ENCODE results near the gene PYM1. TPM values are rescaled to one million over a fixed set of nuclear protein-coding genes. Genes with fewer than 3 reads are reported as not detected.
"Not testable (repeated sequence)": the region's sequence is repeated elsewhere in the genome, so short reads cannot be mapped to it uniquely, and the experiment has no call there.

Gene PYM1
- total and polyA plus RNA-seq, 2 of the 13 experiments (the other 11 are each of a cell fraction or from before 2014, with no cell fraction given) = 44.0 to 51.8 TPM

DNA sequence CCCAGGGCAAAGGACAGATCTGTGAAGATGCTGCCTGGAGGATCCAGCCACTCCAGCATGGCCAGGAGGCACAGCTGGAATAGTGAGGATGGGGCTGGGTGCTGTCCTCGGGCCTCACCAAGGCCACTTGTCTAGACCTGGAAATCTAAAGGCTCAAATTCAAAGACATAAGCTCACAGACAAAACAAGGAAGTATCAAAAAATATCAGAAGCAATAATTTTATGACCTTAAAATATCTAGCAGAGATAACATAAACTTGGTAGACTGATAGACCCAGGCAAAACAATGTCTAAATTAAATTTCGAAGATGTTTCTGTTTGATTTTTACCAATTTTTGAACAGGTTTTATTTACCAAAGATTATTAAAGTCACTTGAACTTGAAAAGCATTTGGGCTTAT is 62.4 kb downstream of the PYM1 start (continued):
- TF ChIP-seq CBX1 (IDR thresholded peaks at IDR 0.05; ENCODE audit: low read depth) (no peak), FIP1L1 (IDR thresholded peaks at IDR 0.05; ENCODE audit: borderline replicate concordance, insufficient read depth, low read depth, low read length) (no peak), ZNF143 (CRISPR knock-in tag; IDR thresholded peaks at IDR 0.05) (no peak), HES4 (CRISPR knock-in tag; IDR thresholded peaks at IDR 0.05; ENCODE audit: borderline replicate concordance) (no peak), ZNF33A (CRISPR knock-in tag; IDR thresholded peaks at IDR 0.05; ENCODE audit: borderline replicate concordance) (no peak), JUNB (CRISPR knock-in tag; IDR thresholded peaks at IDR 0.05; ENCODE audit: borderline replicate concordance) (no peak), ZNF235 (CRISPR knock-in tag; IDR thresholded peaks at IDR 0.05; ENCODE audit: borderline replicate concordance) (no peak), BCL6 (CRISPR knock-in tag; IDR thresholded peaks at IDR 0.05) (no peak)

DNA sequence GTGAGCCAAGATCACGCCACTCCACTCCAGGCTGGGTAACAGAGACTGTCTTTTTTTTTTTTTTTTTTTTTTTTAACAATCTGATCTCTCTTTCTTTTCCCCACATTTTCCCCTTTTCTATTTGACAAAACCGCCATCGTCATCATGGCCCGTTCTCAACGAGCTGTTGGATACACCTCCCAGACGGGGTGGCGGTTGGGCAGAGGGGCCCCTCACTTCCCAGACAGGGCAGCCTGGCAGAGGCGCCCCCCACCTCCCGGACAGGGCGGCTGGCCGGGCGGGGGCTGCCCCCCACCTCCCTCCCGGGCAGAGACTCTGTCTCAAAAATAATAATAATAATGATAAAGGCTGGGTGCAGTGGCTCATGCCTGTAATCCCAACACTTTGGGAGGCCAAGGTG is 64.8 kb downstream of the PYM1 start:
- not testable (repeated sequence) for ATAC-seq; DNase-seq (ENCODE audit: low spot score)

DNA sequence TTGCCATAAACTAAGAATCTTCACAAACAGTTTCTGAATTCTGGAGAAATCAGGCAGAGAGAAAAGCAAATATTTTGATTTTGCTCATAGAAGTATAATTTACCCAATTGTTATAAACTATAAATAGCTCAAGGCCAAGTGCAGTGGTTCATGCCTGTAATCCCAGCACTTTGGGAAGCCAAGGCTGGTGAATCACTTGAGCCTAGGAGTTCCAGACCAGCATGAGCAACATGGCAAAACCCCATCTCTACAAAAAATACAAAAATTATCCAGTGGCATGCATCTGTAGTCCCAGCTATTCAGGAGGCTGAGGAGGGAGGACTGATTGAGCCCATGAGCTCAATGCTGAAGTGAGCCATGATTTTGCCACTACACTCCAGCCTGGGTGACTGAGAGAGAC is 65.4 kb downstream of the PYM1 start:
- Histone ChIP-seq H3K4me2 (ENCODE audit: low read depth, low read length) (no peak overlapping the region), H3K4me3 (replicated peaks in 1 of 3; ENCODE audit: insufficient read depth in 1 of 3, low read depth in 2 of 3, low read length in 3 of 3) (no peak overlapping the region), H3K27me3 (ENCODE audit: control insufficient read depth in 1 of 2, insufficient read depth in 2 of 2, low read length in 2 of 2) (0 out of 5 replicates have a peak, but pooled peaks cover 0 to 3% of the 10 kb centered on the region in 2 experiments), H3K9ac (ENCODE audit: insufficient read depth, low read depth, low read length) (no peak overlapping the region), H2AFZ (ENCODE audit: low read length) (no peak overlapping the region), H3K36me3 (replicated peaks in 1 of 2; ENCODE audit: control insufficient read depth in 1 of 2, insufficient read depth in 2 of 2, low read length in 2 of 2) (no peaks in the 10 kb centered on the region), H3K9me3 (ENCODE audit: low read length) (peaks cover 4% of the 10 kb centered on the region; the same call in 1 of the 2 replicates), H4K20me1 (ENCODE audit: insufficient read depth, low read length) (no peaks in the 10 kb centered on the region), H3K27ac (ENCODE audit: extremely low read length, insufficient read depth, low read length) (no peak overlapping the region), H3K4me1 (ENCODE audit: insufficient read depth, low read length) (no peaks in the 10 kb centered on the region), H3K79me2 (ENCODE audit: insufficient read depth, low read length) (no peaks in the 10 kb centered on the region)
- DNase-seq (ENCODE audit: low spot score) (no peak), ATAC-seq (no peak), FAIRE-seq (no peak)
- intact Hi-C loops (cut with micrococcal nuclease; ENCODE audit: unreplicated experiment) = no loop called here
- in situ Hi-C loops (cut with HindIII; ENCODE audit: extremely low pct_ligation_motif_present, low pct_unique_long_range_greater_than_20kb) = no loop called here
- ChIA-PET CTCF (ENCODE audit: low intra/inter-chr PET ratio, low total read pairs) (no interaction called here), POLR2A (no interaction called here)
- TF ChIP-seq, protein P1, sequence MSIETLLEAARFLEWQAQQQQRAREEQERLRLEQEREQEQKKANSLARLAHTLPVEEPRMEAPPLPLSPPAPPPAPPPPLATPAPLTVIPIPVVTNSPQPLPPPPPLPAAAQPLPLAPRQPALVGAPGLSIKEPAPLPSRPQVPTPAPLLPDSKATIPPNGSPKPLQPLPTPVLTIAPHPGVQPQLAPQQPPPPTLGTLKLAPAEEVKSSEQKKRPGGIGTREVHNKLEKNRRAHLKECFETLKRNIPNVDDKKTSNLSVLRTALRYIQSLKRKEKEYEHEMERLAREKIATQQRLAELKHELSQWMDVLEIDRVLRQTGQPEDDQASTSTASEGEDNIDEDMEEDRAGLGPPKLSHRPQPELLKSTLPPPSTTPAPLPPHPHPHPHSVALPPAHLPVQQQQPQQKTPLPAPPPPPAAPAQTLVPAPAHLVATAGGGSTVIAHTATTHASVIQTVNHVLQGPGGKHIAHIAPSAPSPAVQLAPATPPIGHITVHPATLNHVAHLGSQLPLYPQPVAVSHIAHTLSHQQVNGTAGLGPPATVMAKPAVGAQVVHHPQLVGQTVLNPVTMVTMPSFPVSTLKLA (IDR thresholded peaks at IDR 0.05) = no peak
- no peak for TF ChIP-seq SP4 (CRISPR knock-in tag; IDR thresholded peaks at IDR 0.05)
- TF ChIP-seq U2AF1 (optimal IDR thresholded peaks at IDR 0.05; ENCODE audit: low read depth, low read length) = no peak
- TF ChIP-seq, protein P2, sequence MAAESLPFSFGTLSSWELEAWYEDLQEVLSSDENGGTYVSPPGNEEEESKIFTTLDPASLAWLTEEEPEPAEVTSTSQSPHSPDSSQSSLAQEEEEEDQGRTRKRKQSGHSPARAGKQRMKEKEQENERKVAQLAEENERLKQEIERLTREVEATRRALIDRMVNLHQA (CRISPR knock-in tag; IDR thresholded peaks at IDR 0.05) = no peak
- BruUV-seq (replicated peaks) = no TSS peak

More for the DNA sequence above, 64.8 kb downstream of the PYM1 start:
- 66% methylated on average over 12 of the region's 13 CpGs for WGBS (ENCODE audit: low lambda C conversion rate)
- POLR2A ChIA-PET; H4K20me1 ChIP-seq (ENCODE audit: insufficient read depth, low read length); H3K27me3 ChIP-seq (ENCODE audit: control insufficient read depth in 1 of 2, insufficient read depth in 2 of 2, low read length in 2 of 2); CTCF ChIA-PET (ENCODE audit: low intra/inter-chr PET ratio, low total read pairs); BruUV-seq (replicated peaks); in situ Hi-C loops (cut with HindIII; ENCODE audit: extremely low pct_ligation_motif_present, low pct_unique_long_range_greater_than_20kb); H3K9ac ChIP-seq (ENCODE audit: insufficient read depth, low read depth, low read length); H3K4me1 ChIP-seq (ENCODE audit: insufficient read depth, low read length); H3K27ac ChIP-seq (ENCODE audit: extremely low read length, insufficient read depth, low read length); H3K79me2 ChIP-seq (ENCODE audit: insufficient read depth, low read length); H3K36me3 ChIP-seq (replicated peaks in 1 of 2; ENCODE audit: control insufficient read depth in 1 of 2, insufficient read depth in 2 of 2, low read length in 2 of 2); intact Hi-C loops (cut with micrococcal nuclease; ENCODE audit: unreplicated experiment); H3K4me2 ChIP-seq (ENCODE audit: low read depth, low read length); FAIRE-seq; H3K9me3 ChIP-seq (ENCODE audit: low read length); H3K4me3 ChIP-seq (replicated peaks in 1 of 3; ENCODE audit: insufficient read depth in 1 of 3, low read depth in 2 of 3, low read length in 3 of 3); H2AFZ ChIP-seq (ENCODE audit: low read length): not testable (repeated sequence)

Measured in HepG2 (cell line).